ENCODE results near the gene PRTG. TPM values are rescaled to one million over a fixed set of nuclear protein-coding genes. Genes with fewer than 3 reads are reported as not detected.

PRTG gene
- total and polyA plus RNA-seq, 9 of the 15 experiments (the other 6 are each of a cell fraction or from before 2014, with no cell fraction given), result under 0.01 to 0.14 (median 0.06) TPM; not detected in 1

DNA sequence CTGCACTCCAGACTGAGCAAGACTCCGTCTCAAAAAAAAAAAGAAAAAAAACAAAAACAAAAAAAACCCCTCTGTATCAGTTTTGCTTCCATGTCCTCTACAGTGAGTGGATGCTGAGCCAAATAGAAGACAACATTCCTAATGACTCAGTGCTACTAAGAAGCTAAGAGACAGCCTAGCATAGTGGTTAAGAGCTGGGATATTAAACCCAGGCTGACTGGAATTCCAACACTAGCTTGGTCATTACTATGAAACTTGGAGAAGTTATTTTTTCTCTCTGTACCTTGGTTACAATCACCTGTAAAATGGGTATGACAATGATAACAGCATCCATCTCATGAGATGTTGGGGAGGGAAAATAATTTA is 93.9 kb downstream of the PRTG start:
- no peak for DNase-seq (ENCODE audit: extremely low read depth in 1 of 4, low spot score in 3 of 4)
- H3K27me3 ChIP-seq (ENCODE audit: control insufficient read depth in 2 of 2, insufficient read depth in 2 of 2, low read length in 2 of 2), result peaks cover 0 to 6% of the 10 kb centered on the region in 2 experiments; a peak in 2 of 5 replicates
- no peaks in the 10 kb centered on the region for H3K4me1 ChIP-seq (replicated peaks in 1 of 2; ENCODE audit: control insufficient read depth in 2 of 2, insufficient read depth in 2 of 2, low read length in 2 of 2)
- intact Hi-C loops (cut with micrococcal nuclease), result loop anchor here (5.0 to 10.0 kb wide), 3 partner anchors 354 to 778 kb away; no protein-coding TSS in a partner anchor
- no peaks in the 10 kb centered on the region; the same call in 1 of the 2 replicates for H3K9me3 ChIP-seq (replicated peaks; ENCODE audit: control insufficient read depth, insufficient read depth, low read depth, low read length)
- in situ Hi-C loops (cut with MboI), result no loop called here
- no peak overlapping the region for H3K9ac ChIP-seq (ENCODE audit: insufficient read depth in 1 of 2, low read depth in 2 of 2, low read length in 2 of 2)
- no peak overlapping the region for H3K4me3 ChIP-seq
- H3K27ac ChIP-seq (ENCODE audit: extremely low read depth, low read depth, low read length), result no peak overlapping the region
- no TSS peak for BruUV-seq (replicated peaks)
- CTCF ChIA-PET (ENCODE audit: low intra/inter-chr PET ratio), result interaction anchor here (1.3 to 2.4 kb wide), 2 partner anchors 197 to 780 kb away, joined by 4 to 11 read pairs; no protein-coding TSS in a partner anchor
- no peaks in the 10 kb centered on the region for H3K79me2 ChIP-seq (ENCODE audit: control insufficient read depth, insufficient read depth, low read length)
- POLR2A ChIA-PET, result no interaction called here
- 0% methylated on average over 1 of the region's 1 CpG for whole genome bisulfite sequencing (ENCODE audit: insufficient coverage, low coverage, missing lambda C conversion rate)
- no peak for TF ChIP-seq NFE2 (IDR thresholded peaks at IDR 0.05; ENCODE audit: low read depth)
- no peak for TF ChIP-seq IFI16 (CRISPR knock-in tag; IDR thresholded peaks at IDR 0.05)
- no peak for TF ChIP-seq ZNF133 (CRISPR knock-in tag; IDR thresholded peaks at IDR 0.05)
- TF ChIP-seq SREBF1 (IDR thresholded peaks at IDR 0.05; ENCODE audit: borderline replicate concordance, low read depth, low read length), result no peak
- TF ChIP-seq HDAC1 (IDR thresholded peaks at IDR 0.05), result no peak
- no peak for TF ChIP-seq MAFF (IDR thresholded peaks at IDR 0.05; ENCODE audit: low read length)
- H3K9me1 ChIP-seq (ENCODE audit: control insufficient read depth, insufficient read depth, low read length), result no peaks in the 10 kb centered on the region
- H3K4me2 ChIP-seq (ENCODE audit: insufficient read depth, low read length), result no peak overlapping the region
- FAIRE-seq, result no peak
- no peaks in the 10 kb centered on the region for H3K36me3 ChIP-seq (ENCODE audit: control insufficient read depth, insufficient read depth, low read length)
- no peaks in the 10 kb centered on the region for H4K20me1 ChIP-seq (replicated peaks; ENCODE audit: control insufficient read depth, insufficient read depth, low read length)
- no peak overlapping the region for H2AFZ ChIP-seq (ENCODE audit: low read depth, low read length)
- no peak for ATAC-seq

DNA sequence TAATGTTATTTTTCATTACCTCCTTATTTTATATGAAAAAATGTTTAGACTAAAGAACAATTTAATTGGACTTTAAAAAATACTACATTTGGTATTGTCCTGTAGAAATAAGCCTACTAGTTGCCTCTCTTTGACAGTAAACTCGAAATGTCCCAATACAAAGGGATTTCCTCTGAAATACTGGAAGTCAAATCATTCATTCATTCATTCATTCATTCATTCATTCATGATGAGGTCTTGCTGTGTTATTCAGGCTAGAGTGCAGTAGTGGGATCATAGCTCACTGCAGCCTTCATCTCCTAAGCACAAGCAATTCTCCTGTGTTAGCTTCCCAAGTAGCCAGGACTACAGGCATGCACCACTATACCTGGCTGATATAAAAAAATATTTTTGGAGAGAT is 104.2 kb downstream of the PRTG start:
- WGBS (ENCODE audit: insufficient coverage, low coverage, missing lambda C conversion rate), result 0% methylated on average over 1 of the region's 1 CpG
- Histone ChIP-seq H3K79me2 (ENCODE audit: control insufficient read depth, insufficient read depth, low read length) (no peaks in the 10 kb centered on the region), H4K20me1 (replicated peaks; ENCODE audit: control insufficient read depth, insufficient read depth, low read length) (no peaks in the 10 kb centered on the region), H3K36me3 (ENCODE audit: control insufficient read depth, insufficient read depth, low read length) (no peaks in the 10 kb centered on the region), H3K27me3 (ENCODE audit: control insufficient read depth in 2 of 2, insufficient read depth in 2 of 2, low read length in 2 of 2) (peaks cover 0 to 2% of the 10 kb centered on the region in 2 experiments; a peak in 3 of 5 replicates), H3K4me1 (replicated peaks in 1 of 2; ENCODE audit: control insufficient read depth in 2 of 2, insufficient read depth in 2 of 2, low read length in 2 of 2) (no peaks in the 10 kb centered on the region), H3K9ac (ENCODE audit: insufficient read depth in 1 of 2, low read depth in 2 of 2, low read length in 2 of 2) (no peak overlapping the region), H3K9me3 (replicated peaks; ENCODE audit: control insufficient read depth, insufficient read depth, low read depth, low read length) (no peaks in the 10 kb centered on the region), H3K9me1 (ENCODE audit: control insufficient read depth, insufficient read depth, low read length) (no peaks in the 10 kb centered on the region), H2AFZ (ENCODE audit: low read depth, low read length) (no peak overlapping the region), H3K4me2 (ENCODE audit: insufficient read depth, low read length) (no peak overlapping the region), H3K27ac (ENCODE audit: extremely low read depth, low read depth, low read length) (no peak overlapping the region), H3K4me3 (no peak overlapping the region)
- FAIRE-seq (no peak), DNase-seq (ENCODE audit: extremely low read depth in 1 of 4, low spot score in 3 of 4) (no peak), ATAC-seq (no peak)
- POLR2A ChIA-PET, result no interaction called here
- in situ Hi-C loops (cut with MboI), result no loop called here
- BruUV-seq (replicated peaks), result no TSS peak
- CTCF ChIA-PET (ENCODE audit: low intra/inter-chr PET ratio), result interaction anchor here (0.6 kb wide), 1 partner anchor 52 kb away, joined by 3 read pairs; no protein-coding TSS in a partner anchor
- intact Hi-C loops (cut with micrococcal nuclease), result no loop called here
- TF ChIP-seq KLF10 (CRISPR knock-in tag; IDR thresholded peaks at IDR 0.05) (no peak), ZNF24 (IDR thresholded peaks at IDR 0.05) (peak; percentile 84)

Measured in K562 (cell line).